GM19238 (cell line): ENCODE measurements around the gene CIT.

ENCODE experiments used
- DNase-seq: peaks from one replicate; pipeline ENCODE4 v3.0.0; 2011; ENCODE audit warnings: low spot score; ENCODE audit not compliant: insufficient read length

Gene CIT

GRCh38 chr12:119864591-119864990, 12.5 kb downstream of the CIT start:
- no peak for DNase-seq

- no peak for DNase-seq
Observed at GRCh38 chr12:119859241-119859640, 17.9 kb downstream of the CIT start.

- no peak for DNase-seq
Observed at GRCh38 chr12:119857041-119857591, 20.0 kb downstream of the CIT start.

GRCh38 chr12:119850330-119850729, 26.8 kb downstream of the CIT start:
- no peak for DNase-seq

GRCh38 chr12:119843100-119843499, 34.0 kb downstream of the CIT start:
- DNase-seq, result no peak

GRCh38 chr12:119842380-119842779, 34.7 kb downstream of the CIT start:
- DNase-seq, result no peak

- no peak for DNase-seq
Observed at GRCh38 chr12:119841433-119842210, 35.5 kb downstream of the CIT start.

GRCh38 chr12:119840582-119840981, 36.5 kb downstream of the CIT start:
- DNase-seq, result no peak

- DNase-seq, result no peak
Observed at GRCh38 chr12:119840168-119840567, 37.0 kb downstream of the CIT start.

GRCh38 chr12:119838826-119839600, 38.1 kb downstream of the CIT start:
- DNase-seq, result no peak

GRCh38 chr12:119836781-119837180, 40.3 kb downstream of the CIT start:
- DNase-seq, result no peak

GRCh38 chr12:119835068-119835467, 42.1 kb downstream of the CIT start:
- no peak for DNase-seq

- DNase-seq, result no peak
Observed at GRCh38 chr12:119829439-119829838, 47.7 kb downstream of the CIT start.

GRCh38 chr12:119828300-119828699, 48.8 kb downstream of the CIT start:
- no peak for DNase-seq

GRCh38 chr12:119827760-119828159, 49.4 kb downstream of the CIT start:
- no peak for DNase-seq

- DNase-seq, result no peak
Observed at GRCh38 chr12:119826661-119827445, 50.3 kb downstream of the CIT start.

GRCh38 chr12:119825262-119825661, 51.9 kb downstream of the CIT start:
- DNase-seq, result no peak

GRCh38 chr12:119822046-119822445, 55.1 kb downstream of the CIT start:
- DNase-seq, result no peak

GRCh38 chr12:119819322-119819721, 57.8 kb downstream of the CIT start:
- no peak for DNase-seq

- DNase-seq, result no peak
Observed at GRCh38 chr12:119817546-119818343, 59.4 kb downstream of the CIT start.

- DNase-seq, result no peak
Observed at GRCh38 chr12:119809023-119809422, 68.1 kb downstream of the CIT start.
